OCI-LY7 (cell line): Measurements from ENCODE around the gene PSMA2. TPM values are rescaled to one million over a fixed set of nuclear protein-coding genes. Genes with fewer than 3 reads are reported as not detected.

ENCODE experiments used
- BruUV-seq: library from RNA; stranded (reverse); fragments of 400-500 nt; replicated peaks from 2 replicates; lab custom pipeline; 2021; lab: Mats Ljungman, UMichigan
- CTCF ChIA-PET: fragments of 300-600 bp; sonication (Branson Sonifier 250); formaldehyde crosslinking; loops from one replicate; lab custom pipeline; 2022; ENCODE audit warnings: antibody characterized with exemption; ENCODE audit not compliant: unreplicated experiment; lab: Charles Lee
- POLR2A ChIA-PET: fragments of 300-600 bp; sonication (Branson Sonifier 250); formaldehyde crosslinking; loops from one replicate; lab custom pipeline; 2022; ENCODE audit warnings: antibody characterized with exemption; lab: Charles Lee
- DNase-seq: peaks from one replicate; pipeline ENCODE4 v3.0.0-alpha.2; 2015; ENCODE audit warnings: low spot score
- H2AFZ ChIP-seq: fragments of 200-600 bp; sonication (generic), shearing (Covaris generic); 2 replicates; pipeline ENCODE4 v1.6.1; 2014; ENCODE audit warnings: mild to moderate bottlenecking, antibody characterized with exemption, low read length, moderate library complexity
- H3K27ac ChIP-seq: fragments of 200-600 bp; sonication (generic); 2 replicates; pipeline ENCODE4 v1.5.1; 2014; ENCODE audit warnings: mixed run types, low read depth, mild to moderate bottlenecking, moderate library complexity, low read length, inconsistent platforms; ENCODE audit not compliant: poor library complexity, severe bottlenecking
- H3K36me3 ChIP-seq: fragments of 200-600 bp; sonication (generic); 2 replicates; pipeline ENCODE4 v1.6.1; 2014; ENCODE audit warnings: mild to moderate bottlenecking, antibody characterized with exemption, low read length, moderate library complexity, mixed read lengths; ENCODE audit not compliant: insufficient read depth
- H3K4me1 ChIP-seq: fragments of 200-600 bp; sonication (generic); 2 replicates; pipeline ENCODE4 v1.5.1; 2014; ENCODE audit warnings: mild to moderate bottlenecking, low read length; ENCODE audit not compliant: insufficient read depth, poor library complexity, severe bottlenecking
- H3K4me2 ChIP-seq: fragments of 200-600 bp; sonication (generic); 2 replicates; pipeline ENCODE4 v1.6.1; 2014; ENCODE audit warnings: mild to moderate bottlenecking, low read length
- H3K4me3 ChIP-seq: fragments of 200-600 bp; sonication (generic); 2 replicates; pipeline ENCODE4 v1.5.1; 2014; ENCODE audit warnings: mild to moderate bottlenecking, low read depth, low read length; ENCODE audit not compliant: poor library complexity, severe bottlenecking
- H3K79me2 ChIP-seq: fragments of 200-600 bp; sonication (generic); 2 replicates; pipeline ENCODE4 v1.6.1; 2016; ENCODE audit warnings: low read depth, mild to moderate bottlenecking, low read length, moderate library complexity, mixed read lengths; ENCODE audit not compliant: insufficient read depth
- H3K9me2 ChIP-seq: fragments of 200-600 bp; sonication (generic); 2 replicates; pipeline ENCODE4 v1.6.1; 2016; ENCODE audit warnings: mild to moderate bottlenecking, low read length, mixed read lengths; ENCODE audit not compliant: insufficient read depth
- H3K9me3 ChIP-seq: fragments of 200-600 bp; sonication (generic); 2 replicates; pipeline ENCODE4 v1.6.1; 2014; ENCODE audit warnings: mild to moderate bottlenecking, mixed run types, low read length, mixed read lengths
- H4K20me1 ChIP-seq: fragments of 200-600 bp; sonication (generic); 2 replicates; pipeline ENCODE4 v1.6.1; 2014; ENCODE audit warnings: mild to moderate bottlenecking, antibody characterized with exemption, low read length, moderate library complexity, mixed read lengths; ENCODE audit not compliant: insufficient read depth
- CTCF ChIP-seq: fragments of 200-600 bp; sonication (generic); conservative IDR thresholded peaks from 2 replicates; pipeline ENCODE4 v1.5.1; 2014; ENCODE audit warnings: mild to moderate bottlenecking, antibody characterized with exemption, low read length, moderate library complexity, mixed read lengths
- EZH2phosphoT487 ChIP-seq: fragments of 200-600 bp; sonication (generic); IDR thresholded peaks from 2 replicates; pipeline ENCODE4 v1.6.1; 2018; ENCODE audit warnings: low read depth, borderline replicate concordance, mild to moderate bottlenecking, mixed run types, antibody characterized with exemption, low read length, moderate library complexity, mixed read lengths
- intact Hi-C: fragments of 100-400 bp; cut with micrococcal nuclease; formaldehyde crosslinking; loops from one replicate; pipeline ENCODE4 v1.10.0; 2022; ENCODE audit not compliant: unreplicated experiment
- total RNA-seq, 2 experiments: library from RNA; depleted of rRNA in 1 of 2; stranded (reverse); fragments of >200 nt in 1 of 2; shearing (Covaris generic) in 1 of 2; gene quantifications; 2 replicates each; pipeline ENCODE4 v1.2.3, GENCODE V29; 2014 to 2022

Gene PSMA2
- total RNA-seq, 2 experiments from 2014 or later = 45.7 to 145 TPM

- Histone ChIP-seq H3K27ac (no peak overlapping the region), H2AFZ (no peak overlapping the region), H3K79me2 (peaks cover 53% of the 10 kb centered on the region), H3K4me1 (peaks cover 21% of the 10 kb centered on the region), H3K36me3 (peaks cover 63% of the 10 kb centered on the region), H4K20me1 (peaks cover 17% of the 10 kb centered on the region), H3K9me3 (no peaks in the 10 kb centered on the region), H3K4me2 (peak overlapping the region; percentile 37; the same call in 1 of the 2 replicates), H3K4me3 (no peak overlapping the region), H3K9me2 (no peaks in the 10 kb centered on the region)
- BruUV-seq = no TSS peak
- CTCF ChIA-PET = no interaction called here
- TF ChIP-seq CTCF = no peak
- TF ChIP-seq EZH2phosphoT487 = no peak
- intact Hi-C loops = loop anchor here (10.0 kb wide), 1 partner anchor 651 kb away; the partner anchor contains the start of gene STK17A
- POLR2A ChIA-PET = interaction anchor here (0.6 to 3.3 kb wide), 8 partner anchors 24 to 660 kb away, joined by 3 to 25 read pairs (median 4); no protein-coding TSS in a partner anchor
- DNase-seq = no peak
Observed at GRCh38 chr7:42934291-42934690, 2.3 kb upstream of the PSMA2 start.

- Histone ChIP-seq H3K36me3 (peaks cover 62% of the 10 kb centered on the region), H3K4me2 (peak overlapping the region; percentile 75), H3K79me2 (peaks cover 66% of the 10 kb centered on the region), H3K9me2 (no peaks in the 10 kb centered on the region), H3K9me3 (no peaks in the 10 kb centered on the region), H3K27ac (peak overlapping the region; percentile 25), H4K20me1 (peaks cover 29% of the 10 kb centered on the region), H2AFZ (peak overlapping the region; percentile 57; the same call in 1 of the 2 replicates), H3K4me1 (peaks cover 34% of the 10 kb centered on the region), H3K4me3 (peak overlapping the region; percentile 96)
- intact Hi-C loops = loop anchor here (2.0 to 10.0 kb wide), 2 partner anchors 44 to 652 kb away; partner anchors contain the start of gene STK17A
- ChIA-PET CTCF (interaction anchor here (0.6 kb wide), 2 partner anchors 46 to 121 kb away, joined by 3 to 5 read pairs; no protein-coding TSS in a partner anchor), POLR2A (interaction anchor here (0.6 to 3.3 kb wide), 14 partner anchors 8 to 427 kb away, joined by 3 to 25 read pairs (median 4); no protein-coding TSS in a partner anchor)
- TF ChIP-seq CTCF (no peak), EZH2phosphoT487 (no peak)
- DNase-seq = peak; percentile 39
- BruUV-seq = no TSS peak
Observed at GRCh38 chr7:42932811-42933591, 1.0 kb upstream of the PSMA2 start.
